ENCODE data around the gene NAT8. TPM values are rescaled to one million over a fixed set of nuclear protein-coding genes. Genes with fewer than 3 reads are reported as not detected.
"Not testable (repeated sequence)": the region's sequence is repeated elsewhere in the genome, so short reads cannot be mapped to it uniquely, and the experiment has no call there.

The NAT8 gene
- total RNA-seq (not detected), polyA plus RNA-seq (not detected)
- long read RNA-seq, donor 1: 0 reads
- long read RNA-seq, donor 2: 0 reads
- long read RNA-seq, donor 3: 0 reads

- TF ChIP-seq POLR2A (IDR thresholded peaks at IDR 0.05): no peak
- TF ChIP-seq CTCF (IDR thresholded peaks at IDR 0.05): no peak
- Histone ChIP-seq H3K36me3 (no peaks in the 10 kb centered on the region), H3K9me3 (no peaks in the 10 kb centered on the region), H3K27me3 (no peaks in the 10 kb centered on the region), H3K27ac (no peak within 1 kb of the TSS), H3K4me3 (no peak within 1 kb of the TSS), H3K4me1 (no peaks in the 10 kb centered on the region)
- ATAC-seq (no peak), DNase-seq (no peak)
- intact Hi-C loops (cut with DNase I): no loop called here
- 64 to 81% (median 75%) methylated on average over 11 to 13 of the region's 13 CpGs for WGBS, 4 donors
Measured at GRCh38 chr2:73642338-73643018, at the start of gene NAT8. Gene NAT8 (minus strand): TSS chr2:73642422. CDS start chr2:73641628, 794 bp downstream.

GRCh38 chr2:73690372-73691088, 48.3 kb upstream of the NAT8 start:
- intact Hi-C loops (cut with DNase I): loop anchor here in 3 of 10 donors (10.0 kb wide), 1 partner anchor 84 kb away; no protein-coding TSS in a partner anchor
- peak in 3 of 4 donors; percentile 75 to 86 (median 82) for ATAC-seq
- DNase-seq, H3K36me3 ChIP-seq, H3K4me1 ChIP-seq, H3K27me3 ChIP-seq, H3K4me3 ChIP-seq, H3K27ac ChIP-seq, H3K9me3 ChIP-seq: not testable (repeated sequence)
- peak; percentile 17 to 68 (median 48) for TF ChIP-seq CTCF (IDR thresholded peaks at IDR 0.05)
- 18 to 53% (median 48%) methylated on average over 2 to 4 of the region's 4 CpGs for WGBS, 4 donors

GRCh38 chr2:73688494-73688893, 46.3 kb upstream of the NAT8 start:
- DNase-seq; H3K9me3 ChIP-seq; H3K36me3 ChIP-seq; H3K27me3 ChIP-seq; ATAC-seq; H3K27ac ChIP-seq; H3K4me3 ChIP-seq; intact Hi-C loops (cut with DNase I); H3K4me1 ChIP-seq: not testable (repeated sequence)
- WGBS, 4 donors: 95 to 96% (median 96%) methylated on average over 5 of the region's 5 CpGs

- H3K27ac ChIP-seq: no peak overlapping the region
- no peaks in the 10 kb centered on the region for H3K36me3 ChIP-seq
- DNase-seq: no peak
- H3K9me3 ChIP-seq: peaks cover 0 to 5% (median 0%) of the 10 kb centered on the region in 12 donors
- intact Hi-C loops (cut with DNase I): no loop called here
- H3K4me1 ChIP-seq: peaks cover 0 to 2% (median 0%) of the 10 kb centered on the region in 12 donors
- no peaks in the 10 kb centered on the region for H3K27me3 ChIP-seq
- ATAC-seq: peak in 3 of 4 donors; percentile 33 to 56 (median 48)
- H3K4me3 ChIP-seq: no peak overlapping the region
- WGBS, 4 donors: 85 to 96% (median 87%) methylated on average over 4 of the region's 4 CpGs
- TF ChIP-seq POLR2A (IDR thresholded peaks at IDR 0.05): no peak
- no peak for TF ChIP-seq CTCF (IDR thresholded peaks at IDR 0.05)
Measured at GRCh38 chr2:73685764-73686438, 43.7 kb upstream of the NAT8 start.
